ENCODE results near the gene MEAK7.

DNA sequence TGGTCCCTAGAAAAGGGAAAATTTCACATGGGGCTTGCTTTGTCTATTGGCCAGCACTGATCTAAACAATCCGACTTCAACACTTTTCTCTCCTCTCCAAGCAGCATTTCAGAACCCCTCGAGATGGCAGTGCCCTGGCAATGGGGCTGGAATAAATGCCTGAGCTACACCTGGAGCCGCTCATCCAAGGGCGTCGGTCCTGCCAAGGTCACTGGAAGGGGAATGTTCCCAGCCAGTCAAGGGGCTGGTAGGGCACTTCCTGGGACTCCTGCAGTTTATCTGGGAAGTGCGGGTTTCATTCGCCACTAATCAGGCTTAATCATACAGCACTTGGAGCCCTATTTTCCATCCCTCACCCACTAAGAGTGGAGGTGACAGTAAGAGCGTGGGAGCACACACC, 17.1 kb downstream of the MEAK7 start:
- no peak for TF ChIP-seq EZH2phosphoT487 (IDR thresholded peaks at IDR 0.05; ENCODE audit: borderline replicate concordance, low read length)
- TF ChIP-seq, protein P1, sequence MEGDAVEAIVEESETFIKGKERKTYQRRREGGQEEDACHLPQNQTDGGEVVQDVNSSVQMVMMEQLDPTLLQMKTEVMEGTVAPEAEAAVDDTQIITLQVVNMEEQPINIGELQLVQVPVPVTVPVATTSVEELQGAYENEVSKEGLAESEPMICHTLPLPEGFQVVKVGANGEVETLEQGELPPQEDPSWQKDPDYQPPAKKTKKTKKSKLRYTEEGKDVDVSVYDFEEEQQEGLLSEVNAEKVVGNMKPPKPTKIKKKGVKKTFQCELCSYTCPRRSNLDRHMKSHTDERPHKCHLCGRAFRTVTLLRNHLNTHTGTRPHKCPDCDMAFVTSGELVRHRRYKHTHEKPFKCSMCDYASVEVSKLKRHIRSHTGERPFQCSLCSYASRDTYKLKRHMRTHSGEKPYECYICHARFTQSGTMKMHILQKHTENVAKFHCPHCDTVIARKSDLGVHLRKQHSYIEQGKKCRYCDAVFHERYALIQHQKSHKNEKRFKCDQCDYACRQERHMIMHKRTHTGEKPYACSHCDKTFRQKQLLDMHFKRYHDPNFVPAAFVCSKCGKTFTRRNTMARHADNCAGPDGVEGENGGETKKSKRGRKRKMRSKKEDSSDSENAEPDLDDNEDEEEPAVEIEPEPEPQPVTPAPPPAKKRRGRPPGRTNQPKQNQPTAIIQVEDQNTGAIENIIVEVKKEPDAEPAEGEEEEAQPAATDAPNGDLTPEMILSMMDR (IDR thresholded peaks at IDR 0.05; ENCODE audit: low read depth, low read length, poor library complexity, severe bottlenecking): no peak

Measured in DOHH2 (cell line).